Endothelial cell of umbilical vein (primary cell): ENCODE measurements around the gene PEX5. TPM values are rescaled to one million over a fixed set of nuclear protein-coding genes. Genes with fewer than 3 reads are reported as not detected.

Source experiments
- BruUV-seq: library from RNA; stranded (reverse); fragments of 400-500 nt; replicated peaks from 2 replicates; lab custom pipeline; 2021; lab: Mats Ljungman, UMichigan
- CTCF ChIA-PET: fragments of 300-600, 350-600 bp; sonication (Branson Sonifier 250); formaldehyde crosslinking; loops from one replicate; lab custom pipeline; 2021; ENCODE audit warnings: antibody characterized with exemption, inconsistent platforms; lab: Charles Lee
- POLR2A ChIA-PET: fragments of 300-600, 350-600 bp; sonication (Branson Sonifier 250); formaldehyde crosslinking; loops from one replicate; lab custom pipeline; 2021; ENCODE audit warnings: antibody characterized with exemption, inconsistent platforms; lab: Charles Lee
- DNase-seq: peaks from one replicate; pipeline ENCODE4 v3.0.0-alpha.2; 2011; ENCODE audit warnings: low read depth, low spot score
- FAIRE-seq: peaks from 2 replicates; lab custom pipeline; 2011; peaks lifted over from hg19 to GRCh38; lab: Jason Lieb, UNC
- H2AFZ ChIP-seq: 2 replicates; pipeline ENCODE4 v1.6.0; 2012; ENCODE audit warnings: low read depth, low read length, control low read depth, inconsistent platforms
- H3K27ac ChIP-seq: 2 replicates; pipeline ENCODE4 v1.5.1; 2011; ENCODE audit warnings: low read depth, mild to moderate bottlenecking, control low read depth, low read length, moderate library complexity; ENCODE audit not compliant: insufficient read depth
- H3K27me3 ChIP-seq, 2 experiments: 2 replicates each; pipeline versions ENCODE4 v1.6.0 to v1.6.1; 2011; ENCODE audit warnings: low read length in 2 of 2, mixed read lengths in 1 of 2; ENCODE audit not compliant: control insufficient read depth in 2 of 2, insufficient read depth in 2 of 2
- H3K36me3 ChIP-seq, 2 experiments: 2 replicates in 1 of 2; 3 replicates in 1 of 2; pipeline ENCODE4 v1.5.1; 2011; ENCODE audit warnings: low read length in 2 of 2, mild to moderate bottlenecking in 1 of 2, moderate library complexity in 1 of 2; ENCODE audit not compliant: control insufficient read depth in 2 of 2, insufficient read depth in 2 of 2; ENCODE audit errors: extremely low read depth in 1 of 2
- H3K4me1 ChIP-seq: 3 replicates; pipeline ENCODE4 v1.5.1; 2011; ENCODE audit warnings: mild to moderate bottlenecking, low read length; ENCODE audit not compliant: control insufficient read depth, insufficient read depth; ENCODE audit errors: extremely low read depth
- H3K4me2 ChIP-seq: 2 replicates; pipeline ENCODE4 v1.6.1; 2011; ENCODE audit warnings: low read length, control low read depth, mixed read lengths; ENCODE audit not compliant: insufficient read depth
- H3K4me3 ChIP-seq, 3 experiments: fragments of 200-600 bp in 1 of 3; sonication (generic), shearing (Covaris generic) in 1 of 3; replicated peaks in 1 of 3; 2 replicates each; pipeline ENCODE4 v1.5.1; 2011 to 2016; ENCODE audit warnings: control low read depth in 3 of 3, low read length in 3 of 3, mild to moderate bottlenecking in 2 of 3, inconsistent platforms in 1 of 3, low read depth in 1 of 3, moderate library complexity in 1 of 3; ENCODE audit not compliant: insufficient read depth in 1 of 3
- H3K79me2 ChIP-seq: 2 replicates; pipeline ENCODE4 v1.6.0; 2012; ENCODE audit warnings: low read length, inconsistent platforms; ENCODE audit not compliant: control insufficient read depth, insufficient read depth
- H3K9ac ChIP-seq: replicated peaks from 2 replicates; pipeline ENCODE3; 2011; ENCODE audit warnings: low read length, control low read depth; ENCODE audit not compliant: insufficient read depth; ENCODE audit errors: extremely low read depth
- H3K9me1 ChIP-seq: replicated peaks from 3 replicates; pipeline ENCODE4 v1.6.0; 2011; ENCODE audit warnings: mild to moderate bottlenecking, low read length; ENCODE audit not compliant: control insufficient read depth, insufficient read depth; ENCODE audit errors: extremely low read depth
- H3K9me3 ChIP-seq: replicated peaks from 2 replicates; pipeline ENCODE4 v1.5.1; 2012; ENCODE audit warnings: low read length, inconsistent platforms; ENCODE audit not compliant: control insufficient read depth, insufficient read depth
- H4K20me1 ChIP-seq: replicated peaks from 2 replicates; pipeline ENCODE3; 2011; ENCODE audit warnings: mild to moderate bottlenecking, low read length; ENCODE audit not compliant: control insufficient read depth, insufficient read depth; ENCODE audit errors: extremely low read depth
- EZH2 ChIP-seq: IDR thresholded peaks from 2 replicates; pipeline ENCODE4 v1.6.1; 2012; ENCODE audit warnings: borderline replicate concordance, low read depth, mild to moderate bottlenecking, moderate library complexity, low read length, inconsistent platforms; ENCODE audit not compliant: severe bottlenecking
- FOS ChIP-seq: IDR thresholded peaks from 2 replicates; pipeline ENCODE4 v1.6.1; 2011; ENCODE audit warnings: mild to moderate bottlenecking, low read length, moderate library complexity, borderline replicate concordance; ENCODE audit not compliant: insufficient read depth
- GATA2 ChIP-seq: IDR thresholded peaks from 2 replicates; pipeline ENCODE4 v1.7.0; 2011; ENCODE audit warnings: low read depth, mild to moderate bottlenecking, moderate library complexity, mixed read lengths, low read length; ENCODE audit not compliant: insufficient read length, insufficient read depth
- JUN ChIP-seq: IDR thresholded peaks from 2 replicates; pipeline ENCODE4 v1.6.1; 2011; ENCODE audit warnings: borderline replicate concordance, low read depth; ENCODE audit not compliant: insufficient read length, insufficient read depth
- POLR2A ChIP-seq: IDR thresholded peaks from 2 replicates; pipeline ENCODE4 v1.6.1; 2012; ENCODE audit warnings: low read depth, mild to moderate bottlenecking, control low read depth, low read length
- POLR2AphosphoS5 ChIP-seq: IDR thresholded peaks from 2 replicates; pipeline ENCODE4 v1.6.1; 2012; ENCODE audit warnings: low read depth, mild to moderate bottlenecking, control low read depth, low read length, moderate library complexity; ENCODE audit not compliant: insufficient read depth
- dilution Hi-C: fragments of 300-500 bp; cut with MboI; formaldehyde crosslinking; loops from one replicate; pipeline ENCODE4 v1.15.0; 2019; ENCODE audit warnings: low sequenced_read_pairs; ENCODE audit not compliant: extremely low pct_ligation_motif_present
- intact Hi-C: fragments of 100-400 bp; cut with micrococcal nuclease; formaldehyde crosslinking; loops from one replicate; pipeline ENCODE4 v1.10.0; 2022
- polyA plus RNA-seq, 4 experiments: library from polyadenylated mRNA; depleted of rRNA in 3 of 4; stranded (reverse) in 3 of 4; unstranded in 1 of 4; fragments of >200 nt; gene quantifications; 2 replicates each; pipeline versions ENCODE4 v1.2.1 to v1.2.3, GENCODE V29; 2011 to 2012; ENCODE audit warnings: missing spikeins in 1 of 4
- total RNA-seq: library from RNA; stranded (reverse); gene quantifications from 2 replicates; pipeline ENCODE4 v1.2.3, GENCODE V29; 2021
- TF ChIP-seq, protein P1 (sequence below), 2 donors: IDR thresholded peaks; 1 replicate in 1 of 2; 2 replicates in 1 of 2; pipeline ENCODE4 v1.5.1; 2011; ENCODE audit warnings: low read length in 2 of 2, mild to moderate bottlenecking in 2 of 2, moderate library complexity in 2 of 2, control low read depth in 1 of 2, inconsistent platforms in 1 of 2, low read depth in 1 of 2; ENCODE audit not compliant: insufficient read depth in 1 of 2; ENCODE audit errors: extremely low read depth in 1 of 2

Gene PEX5
- total and polyA plus RNA-seq, 2 donors (not counting 3 experiments of a cell fraction or from before 2014, with no cell fraction given), result 12.9 to 32.3 TPM

- FAIRE-seq, result peak; percentile 93
- intact Hi-C loops, result loop anchor here (1.0 kb wide), 4 partner anchors 8 to 496 kb away; no protein-coding TSS in a partner anchor
- CTCF ChIA-PET, result interaction anchor here (0.6 to 3.3 kb wide), 20 partner anchors 9 to 665 kb away, joined by 3 to 33 read pairs (median 4); partner anchors contain the start of genes CLSTN3 and PEX5
These were observed 47.3 kb upstream of the PEX5 start for GRCh38 chr12:7142056-7142644.

More at GRCh38 chr12:7142056-7142644, 47.3 kb upstream of the PEX5 start:
- Histone ChIP-seq H3K27me3 (no peaks in the 10 kb centered on the region), H4K20me1 (no peaks in the 10 kb centered on the region), H2AFZ (no peak overlapping the region), H3K4me2 (no peak overlapping the region), H3K9ac (no peak overlapping the region), H3K36me3 (peaks cover 0 to 4% of the 10 kb centered on the region in 2 experiments), H3K4me3 (no peak overlapping the region), H3K9me3 (no peaks in the 10 kb centered on the region), H3K27ac (no peak overlapping the region), H3K4me1 (no peaks in the 10 kb centered on the region), H3K9me1 (no peaks in the 10 kb centered on the region), H3K79me2 (no peaks in the 10 kb centered on the region)
- POLR2A ChIA-PET, result interaction anchor here (0.7 kb wide), 1 partner anchor 199 kb away, joined by 5 read pairs; the partner anchor contains the start of gene RNU7-1
- DNase-seq, result peak; percentile 58
- dilution Hi-C loops, result no loop called here
- TF ChIP-seq POLR2AphosphoS5 (no peak), POLR2A (no peak), GATA2 (no peak), EZH2 (no peak), JUN (no peak), FOS (no peak)
- TF ChIP-seq, protein P1, sequence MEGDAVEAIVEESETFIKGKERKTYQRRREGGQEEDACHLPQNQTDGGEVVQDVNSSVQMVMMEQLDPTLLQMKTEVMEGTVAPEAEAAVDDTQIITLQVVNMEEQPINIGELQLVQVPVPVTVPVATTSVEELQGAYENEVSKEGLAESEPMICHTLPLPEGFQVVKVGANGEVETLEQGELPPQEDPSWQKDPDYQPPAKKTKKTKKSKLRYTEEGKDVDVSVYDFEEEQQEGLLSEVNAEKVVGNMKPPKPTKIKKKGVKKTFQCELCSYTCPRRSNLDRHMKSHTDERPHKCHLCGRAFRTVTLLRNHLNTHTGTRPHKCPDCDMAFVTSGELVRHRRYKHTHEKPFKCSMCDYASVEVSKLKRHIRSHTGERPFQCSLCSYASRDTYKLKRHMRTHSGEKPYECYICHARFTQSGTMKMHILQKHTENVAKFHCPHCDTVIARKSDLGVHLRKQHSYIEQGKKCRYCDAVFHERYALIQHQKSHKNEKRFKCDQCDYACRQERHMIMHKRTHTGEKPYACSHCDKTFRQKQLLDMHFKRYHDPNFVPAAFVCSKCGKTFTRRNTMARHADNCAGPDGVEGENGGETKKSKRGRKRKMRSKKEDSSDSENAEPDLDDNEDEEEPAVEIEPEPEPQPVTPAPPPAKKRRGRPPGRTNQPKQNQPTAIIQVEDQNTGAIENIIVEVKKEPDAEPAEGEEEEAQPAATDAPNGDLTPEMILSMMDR (IDR thresholded peaks at IDR 0.05; ENCODE audit: extremely low read depth in 1 of 2, insufficient read depth in 1 of 2, low read depth in 1 of 2, low read length in 2 of 2), result peak; percentile 81 to 86
- no TSS peak for BruUV-seq
